ENCODE measurements around the gene NAAA.
"Not testable (repeated sequence)": the region's sequence is repeated elsewhere in the genome, so short reads cannot be mapped to it uniquely, and the experiment has no call there.

The NAAA gene

DNA sequence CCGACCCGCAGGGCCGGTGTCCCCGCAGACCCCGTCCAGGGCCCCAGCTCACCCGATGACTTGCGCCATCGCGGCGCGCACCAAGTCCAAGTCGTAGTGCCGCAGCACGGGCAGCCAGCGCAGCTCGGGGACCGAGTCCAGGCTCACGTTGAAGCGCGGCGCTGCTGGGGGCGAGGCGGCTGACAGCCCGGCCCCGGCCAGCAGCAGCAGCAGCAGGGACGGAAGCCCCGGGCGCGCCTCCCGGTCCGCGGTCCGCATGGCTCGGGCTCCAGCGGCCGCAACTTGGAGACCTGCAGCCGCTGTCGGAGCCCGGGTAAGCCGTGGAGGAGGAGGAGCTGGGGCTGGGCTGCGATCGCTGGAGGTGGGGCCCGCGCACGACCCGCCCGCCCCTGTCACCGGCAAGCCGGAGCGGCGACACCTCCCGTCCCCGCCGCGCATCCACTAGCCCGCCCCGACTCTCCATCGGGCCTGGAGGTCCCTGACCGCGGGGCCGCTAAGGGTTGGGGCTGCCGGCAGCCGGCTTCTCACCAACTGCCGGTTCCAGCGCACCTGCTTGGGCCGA is at the start of gene NAAA:
TSS of gene NAAA (minus strand) at position 322 of the 562 bp plus-strand sequence. CDS start at position 258, 64 bp downstream.
- DNase-seq (ENCODE audit: low read depth) = no peak

DNA sequence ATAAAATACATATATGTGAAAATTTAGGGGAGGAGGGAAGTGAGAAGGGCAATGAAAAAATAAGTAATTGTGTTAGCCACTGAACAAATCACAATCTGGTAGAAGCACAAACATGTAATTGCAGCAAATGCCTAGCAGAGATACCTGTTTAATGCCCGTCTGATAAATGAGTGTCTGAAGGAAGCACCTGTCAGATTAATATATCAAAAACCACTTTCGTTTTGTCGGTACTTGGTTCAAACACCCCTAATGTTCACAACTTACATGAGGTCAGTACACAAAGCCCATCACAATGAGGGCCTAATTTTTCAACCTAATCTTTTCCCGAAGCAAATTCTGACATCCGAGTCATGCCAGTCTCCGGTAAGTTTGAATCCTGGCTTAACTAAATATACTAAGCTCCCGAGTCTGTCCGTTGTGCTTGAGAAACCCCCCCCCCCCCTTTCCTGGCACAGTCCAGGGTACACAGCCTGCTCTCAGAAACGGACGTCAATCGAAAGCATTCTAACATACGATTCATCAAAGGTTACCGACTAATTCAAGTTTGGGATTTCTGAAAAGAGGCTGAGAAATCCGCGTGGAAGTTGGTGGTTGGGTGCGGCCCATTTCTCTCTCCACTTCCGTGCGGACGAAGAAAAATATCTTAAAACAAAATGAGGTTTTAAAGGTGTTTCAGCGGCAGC is 49.2 kb upstream of the NAAA start:
- DNase-seq (ENCODE audit: low read depth) = no peak

DNA sequence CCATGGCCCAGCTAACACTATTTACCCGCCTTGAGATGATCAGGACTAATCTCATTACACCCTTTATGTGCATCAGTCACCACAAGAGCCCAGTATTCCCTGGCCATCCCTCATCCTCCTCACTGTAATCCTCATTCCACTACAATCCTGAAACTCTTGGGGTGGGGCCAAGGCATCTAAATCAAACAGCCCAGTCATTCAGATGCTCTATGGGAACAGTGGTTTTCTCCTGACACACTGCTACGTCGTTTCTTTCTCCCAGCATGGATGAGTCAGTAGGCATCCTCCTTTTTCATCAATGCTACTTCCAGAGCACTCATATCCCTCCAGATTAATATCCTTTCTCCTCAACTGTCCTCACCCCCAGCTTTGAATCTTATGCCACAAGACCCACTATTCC is 44.3 kb upstream of the NAAA start:
- DNase-seq (ENCODE audit: low read depth) = peak; percentile 88

DNA sequence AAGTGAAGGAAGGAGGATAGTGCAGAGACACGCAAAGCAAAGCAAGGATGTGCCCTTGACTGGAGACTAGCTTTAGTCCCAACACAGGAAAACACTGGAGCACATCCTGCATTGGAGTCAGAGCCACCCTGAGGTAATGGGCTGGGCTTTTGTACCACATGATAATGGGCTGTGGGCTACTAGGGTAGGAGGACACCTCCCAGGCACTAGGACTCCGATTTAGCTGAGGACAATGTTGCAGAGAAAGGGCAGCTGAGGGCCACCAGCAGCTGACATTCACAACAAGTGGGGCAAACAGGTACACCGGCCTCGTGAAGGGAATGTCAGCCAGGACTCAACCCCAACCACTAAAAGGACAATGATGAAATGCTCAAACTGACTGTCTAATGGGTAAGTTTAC is 39.8 kb upstream of the NAAA start:
- DNase-seq (ENCODE audit: low read depth) = no peak

DNA sequence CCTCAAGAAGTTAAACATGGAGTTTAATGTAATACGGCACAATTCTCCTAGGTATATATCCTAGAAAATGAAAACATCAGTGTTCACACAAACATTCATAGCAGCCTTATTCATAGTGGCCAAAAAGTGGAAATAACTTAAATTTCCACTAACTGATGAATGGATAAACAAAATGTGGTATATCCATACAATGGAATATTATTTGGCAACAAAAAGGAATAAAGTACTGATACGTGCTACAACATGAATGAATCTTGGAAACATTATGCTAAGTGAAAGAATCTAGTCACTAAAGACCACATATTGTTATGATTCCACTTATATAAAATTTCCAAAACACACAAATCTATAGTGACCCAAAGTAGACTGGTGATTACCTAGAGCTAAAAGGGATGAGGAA is 35.4 kb upstream of the NAAA start:
- no peak for DNase-seq (ENCODE audit: low read depth)

DNA sequence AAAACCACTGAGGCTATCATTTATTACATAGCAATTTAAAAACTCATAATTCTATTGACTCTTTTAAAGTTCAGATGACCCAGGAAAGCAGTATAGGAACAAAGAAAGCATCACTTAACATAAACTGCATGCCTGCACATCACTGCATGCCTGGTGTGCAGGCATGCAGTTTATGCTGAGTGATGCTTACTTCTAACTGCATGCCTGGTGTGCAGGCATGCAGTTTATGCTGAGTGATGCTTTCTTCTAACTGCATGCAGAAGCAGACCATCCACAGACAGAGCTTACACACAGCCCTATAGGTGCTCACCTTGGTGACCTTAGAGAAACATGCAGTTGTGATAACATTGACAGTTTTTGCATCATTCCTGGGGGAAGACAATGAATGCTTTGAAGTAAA is 33.0 kb upstream of the NAAA start:
- no peak for DNase-seq (ENCODE audit: low read depth)

DNA sequence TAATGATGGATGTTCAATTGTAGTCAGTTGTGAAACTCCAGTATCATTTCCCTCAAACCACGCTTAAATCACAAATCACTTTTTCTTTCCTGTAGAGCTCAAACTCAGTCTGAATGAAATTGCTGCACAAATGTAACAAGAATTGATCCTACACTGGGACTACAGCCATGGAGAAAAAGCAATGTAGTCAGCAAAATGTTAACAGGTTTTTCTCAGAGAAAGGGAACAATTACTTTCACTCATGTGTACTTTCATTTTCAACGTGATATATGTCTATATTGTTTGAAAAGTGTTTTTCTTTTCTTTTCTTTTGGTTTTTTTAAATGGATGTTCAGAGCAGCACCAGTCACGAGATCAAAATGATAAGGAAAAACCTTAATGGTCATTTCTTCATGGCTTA is 27.3 kb upstream of the NAAA start:
- DNase-seq (ENCODE audit: low read depth) = no peak

DNA sequence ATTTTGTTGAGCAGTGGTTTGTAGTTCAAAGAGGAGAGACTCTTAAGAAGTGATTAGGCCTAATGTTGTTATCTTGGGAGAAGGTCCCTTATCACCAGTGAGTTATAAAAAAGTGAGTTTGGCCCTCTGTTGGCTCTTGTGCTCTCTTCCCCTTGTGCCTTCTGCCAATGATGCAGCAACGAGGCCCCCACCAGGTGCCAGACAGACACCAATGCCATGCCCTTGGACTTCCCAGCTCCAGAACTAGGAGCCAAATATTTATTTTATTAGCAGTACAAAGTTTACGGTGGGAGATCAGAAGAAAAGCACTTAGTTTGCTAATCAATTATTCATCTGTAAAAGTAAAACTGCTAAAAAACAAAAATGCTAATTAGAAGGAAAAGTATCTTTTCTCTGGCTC is 22.7 kb upstream of the NAAA start:
- DNase-seq (ENCODE audit: low read depth) = no peak

DNA sequence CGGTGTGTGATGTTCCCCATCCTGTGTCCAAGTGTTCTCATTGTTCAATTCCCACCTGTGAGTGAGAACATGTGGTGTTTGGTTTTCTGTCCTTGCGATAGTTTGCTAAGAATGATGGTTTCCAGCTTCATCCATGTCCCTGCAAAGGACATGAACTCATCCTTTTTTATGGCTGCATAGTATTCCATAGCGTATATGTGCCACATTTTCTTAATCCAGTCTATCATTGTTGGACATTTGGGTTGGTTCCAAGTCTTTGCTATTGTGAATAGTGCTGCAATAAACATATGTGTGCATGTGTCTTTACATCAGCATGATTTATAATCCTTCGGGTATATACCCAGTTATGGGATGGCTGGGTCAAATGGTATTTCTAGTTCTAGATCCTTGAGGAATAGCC is 21.3 kb upstream of the NAAA start:
- DNase-seq (ENCODE audit: low read depth) = not testable (repeated sequence)

DNA sequence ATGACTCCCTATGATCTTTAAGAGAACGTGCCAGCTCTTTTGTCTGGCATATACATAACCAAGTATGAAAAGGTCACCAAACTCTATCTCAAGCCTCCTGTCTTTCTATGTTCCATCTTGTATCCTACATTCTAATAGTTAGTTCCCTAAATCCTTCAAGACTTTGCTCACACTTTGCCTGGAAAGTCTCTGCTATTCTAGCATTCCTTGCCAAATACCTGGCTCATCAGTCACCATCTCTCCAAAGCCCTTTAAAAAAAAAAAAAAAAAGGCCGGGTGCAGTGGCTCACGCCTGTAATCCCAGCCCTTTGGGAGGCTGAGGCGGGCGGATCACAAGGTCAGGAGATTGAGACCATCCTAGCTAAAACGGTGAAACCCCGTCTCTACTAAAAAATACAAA is 17.7 kb upstream of the NAAA start:
- DNase-seq (ENCODE audit: low read depth) = not testable (repeated sequence)

DNA sequence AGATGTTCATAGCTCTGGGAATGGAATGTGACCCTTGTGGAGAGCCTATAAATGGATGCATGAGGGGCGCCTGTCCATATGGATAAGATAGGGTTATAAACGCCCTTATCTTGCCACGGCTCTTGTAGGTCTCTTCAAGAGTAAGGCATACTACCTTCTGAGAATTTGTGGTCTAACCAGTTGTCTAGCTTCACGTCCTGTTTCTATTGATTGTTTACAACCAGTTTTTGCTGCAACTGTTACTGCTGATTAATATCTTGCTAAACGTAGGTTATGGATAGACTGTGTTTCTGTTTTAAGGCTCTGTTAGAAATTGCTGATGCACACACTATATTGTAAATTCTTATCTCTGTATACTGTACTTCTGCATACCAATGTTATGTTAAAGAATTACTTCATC is 14.0 kb upstream of the NAAA start:
- DNase-seq (ENCODE audit: low read depth) = not testable (repeated sequence)

DNA sequence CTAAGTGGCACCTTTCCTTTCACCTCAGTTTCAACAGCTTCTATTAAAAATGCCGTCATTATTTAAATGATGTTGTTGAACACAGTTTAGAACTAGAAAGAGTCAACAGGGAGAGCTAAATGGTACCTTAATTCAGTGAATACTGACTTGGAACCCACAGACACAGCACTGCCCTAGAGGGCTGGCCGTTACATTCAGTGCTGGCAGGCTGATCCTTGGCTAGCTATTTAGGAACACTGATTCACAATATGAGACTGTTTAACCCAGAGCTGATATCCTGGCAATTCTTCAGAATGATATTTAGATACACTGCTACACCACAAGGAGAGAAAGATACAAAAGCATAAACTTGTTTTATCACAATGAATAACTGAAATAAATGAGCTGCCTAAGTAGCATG is 12.7 kb upstream of the NAAA start:
- no peak for DNase-seq (ENCODE audit: low read depth)

DNA sequence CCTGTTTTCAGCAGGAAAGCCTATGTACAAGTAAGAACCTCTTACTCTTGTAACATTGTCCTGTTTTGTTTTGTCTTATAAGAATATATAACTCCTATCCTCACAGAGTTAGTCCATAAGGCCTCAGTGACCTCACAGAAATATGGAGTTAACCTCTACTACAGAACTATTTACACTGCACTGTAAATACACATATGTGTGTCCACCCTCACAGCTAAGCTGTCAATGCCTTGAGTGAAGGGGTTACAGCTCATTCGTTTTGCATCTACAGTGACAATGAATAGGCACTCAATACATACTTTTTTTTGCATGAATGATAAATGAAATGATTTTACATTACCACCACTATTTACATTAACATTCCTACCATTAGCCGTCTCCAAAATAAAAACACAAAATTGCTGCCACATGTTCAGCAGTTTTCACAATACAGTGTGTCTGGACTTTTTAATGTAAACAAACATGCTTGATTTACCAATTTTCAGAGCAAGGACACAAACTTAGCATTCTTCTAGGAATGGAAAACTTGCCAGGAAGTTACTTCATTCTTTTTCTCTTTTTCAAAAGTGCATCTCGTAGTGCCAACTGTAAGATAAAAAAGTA is 9.5 kb upstream of the NAAA start:
- no peak for DNase-seq (ENCODE audit: low read depth)

DNA sequence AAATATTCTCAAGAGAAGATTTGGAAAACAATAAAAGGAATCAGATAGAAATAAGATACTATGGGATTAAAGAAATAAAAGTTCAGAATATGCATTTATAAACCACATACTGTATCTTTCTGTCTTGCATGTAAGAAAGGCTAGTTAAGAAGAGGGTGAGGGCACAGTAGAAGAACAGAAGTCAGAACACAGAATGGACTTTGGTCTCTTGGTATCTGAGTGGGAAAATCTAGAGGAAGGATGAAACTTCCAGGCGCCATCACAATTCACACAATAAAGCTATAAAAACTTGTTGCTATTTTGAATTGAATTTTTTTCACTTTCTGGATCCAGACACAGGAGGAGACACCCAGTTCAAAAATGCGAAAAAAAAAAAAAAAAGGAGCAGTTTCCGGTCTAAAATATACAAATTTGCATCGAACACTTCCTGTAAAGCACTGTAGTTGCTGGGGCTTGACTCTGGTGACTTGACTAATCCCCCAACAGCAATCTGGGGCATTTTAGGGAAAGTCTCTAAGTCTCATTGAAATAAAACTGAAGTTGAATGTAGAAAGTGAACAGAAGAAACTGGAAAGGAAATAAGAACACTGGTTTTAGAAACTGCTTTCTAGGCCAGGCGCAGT is 8.1 kb upstream of the NAAA start:
- no peak for DNase-seq (ENCODE audit: low read depth)

DNA sequence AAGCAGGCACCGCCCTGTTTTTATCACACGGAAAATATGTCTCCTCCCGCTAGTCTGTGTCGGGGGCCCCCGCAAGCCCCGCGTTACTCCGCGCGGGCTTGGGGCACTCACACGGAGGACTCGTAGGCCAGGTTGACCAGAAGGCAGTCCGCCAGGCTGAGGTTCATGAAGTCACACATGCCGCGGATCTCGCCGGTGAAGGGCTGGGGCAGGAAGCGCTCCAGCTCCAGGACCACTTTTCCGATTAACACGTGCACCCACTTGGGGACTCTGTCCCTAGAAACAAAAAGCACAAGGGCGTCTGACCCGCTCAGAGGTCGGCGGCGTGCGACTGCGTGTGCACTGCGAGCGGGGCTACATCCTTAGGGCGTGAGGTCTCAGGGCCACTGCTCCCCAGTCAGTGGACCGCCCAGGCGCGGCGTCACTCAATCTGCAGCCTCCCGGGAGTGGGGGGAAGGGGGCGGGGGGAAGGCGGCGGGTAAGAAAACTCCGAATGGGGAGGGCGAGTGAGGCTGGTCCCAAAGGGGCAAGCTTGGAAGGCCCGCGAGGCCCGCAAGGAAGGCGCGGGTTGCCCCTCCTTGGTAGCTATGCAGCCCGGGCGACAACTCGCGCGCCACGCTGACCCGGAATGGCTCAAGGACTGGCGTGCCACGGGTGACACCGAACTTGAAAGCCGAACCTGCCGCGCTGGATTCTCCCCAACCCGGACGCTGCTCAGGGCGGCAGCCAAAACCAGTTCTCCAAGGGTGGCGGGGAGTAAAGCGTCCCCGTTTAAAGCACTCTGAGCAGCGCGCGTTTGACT is 722 bp downstream of the NAAA start:
- DNase-seq (ENCODE audit: low read depth) = peak; percentile 15

DNA sequence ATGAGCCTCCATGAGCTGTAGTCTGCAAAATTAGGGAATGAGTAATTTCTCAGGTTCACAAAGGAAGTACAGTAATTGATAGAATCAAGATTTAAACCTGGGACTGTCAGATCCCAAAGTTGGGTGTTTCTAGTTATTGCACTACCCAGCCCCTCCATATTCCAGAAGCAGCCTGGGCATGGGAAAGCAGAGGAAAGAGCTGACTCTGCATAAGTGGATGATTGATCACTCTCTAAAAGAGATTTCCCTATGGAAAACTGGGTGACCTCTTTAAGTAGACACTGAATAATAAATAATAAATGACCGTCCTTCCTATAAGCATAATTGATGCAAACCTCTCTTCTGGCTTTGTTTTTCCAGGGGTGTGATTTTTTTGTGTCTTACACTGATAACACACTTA is 5.2 kb downstream of the NAAA start:
- no peak for DNase-seq (ENCODE audit: low read depth)

DNA sequence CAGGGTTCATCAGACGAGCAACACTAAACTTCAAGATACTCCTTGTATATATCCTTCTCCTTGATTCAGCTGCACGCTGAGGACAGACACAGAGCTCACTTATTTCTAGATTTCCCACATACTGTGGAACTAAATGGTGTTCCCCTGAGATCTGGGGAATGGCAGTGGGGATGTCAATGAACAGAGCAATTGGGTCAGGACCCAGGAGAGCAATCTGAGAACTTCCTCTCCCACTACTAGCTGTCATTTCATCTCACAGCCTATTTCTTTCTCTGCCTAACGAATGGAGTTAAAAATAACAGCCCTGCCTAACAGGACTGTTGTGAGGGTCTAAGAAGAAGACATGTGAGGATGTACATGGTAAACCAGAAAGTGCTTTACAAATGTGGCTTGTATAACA is 10.7 kb downstream of the NAAA start:
- no peak for DNase-seq (ENCODE audit: low read depth)

DNA sequence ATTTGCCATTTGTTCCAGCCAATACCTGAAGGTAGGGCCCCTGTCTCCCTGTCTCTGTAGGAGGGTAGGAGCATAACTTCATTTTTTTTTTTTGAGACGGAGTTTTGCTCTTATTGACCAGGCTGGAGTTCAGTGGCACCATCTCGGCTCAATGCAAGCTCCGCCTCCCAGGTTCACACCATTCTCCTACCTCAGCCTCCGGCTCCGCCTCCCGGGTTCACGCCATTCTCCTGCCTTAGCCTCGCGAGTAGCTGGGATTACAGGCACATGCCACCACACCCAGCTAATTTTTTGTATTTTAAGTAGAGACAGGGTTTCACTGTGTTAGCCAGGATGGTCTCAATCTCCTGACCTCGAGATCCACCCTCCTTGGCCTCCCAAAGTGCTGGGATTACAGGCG is 15.9 kb downstream of the NAAA start:
- not testable (repeated sequence) for DNase-seq (ENCODE audit: low read depth)

DNA sequence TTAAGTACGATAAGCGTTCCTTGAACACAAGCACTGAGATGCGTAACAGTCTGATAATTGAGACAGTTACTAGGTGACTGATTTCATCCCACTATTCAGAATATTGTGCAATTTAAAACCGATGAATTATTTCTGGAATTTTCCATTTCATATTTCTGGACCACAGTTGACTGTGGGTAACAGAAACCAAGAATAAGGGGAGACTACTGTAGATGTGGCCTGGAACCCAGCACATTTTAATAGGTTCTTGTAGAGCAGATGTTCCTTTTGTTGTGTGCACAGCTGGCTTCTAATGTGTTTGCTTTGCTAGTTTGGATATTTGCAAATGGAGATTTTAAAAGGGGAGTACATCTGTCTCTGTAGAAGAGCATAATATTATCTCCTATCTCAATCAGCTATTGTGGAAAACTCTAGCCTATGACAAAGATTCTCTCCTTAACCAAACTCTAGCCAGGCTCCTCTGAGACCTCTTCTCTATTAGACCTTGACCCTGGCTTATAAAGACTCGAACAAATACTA is 16.4 kb downstream of the NAAA start:
- DNase-seq (ENCODE audit: low read depth) = no peak

DNA sequence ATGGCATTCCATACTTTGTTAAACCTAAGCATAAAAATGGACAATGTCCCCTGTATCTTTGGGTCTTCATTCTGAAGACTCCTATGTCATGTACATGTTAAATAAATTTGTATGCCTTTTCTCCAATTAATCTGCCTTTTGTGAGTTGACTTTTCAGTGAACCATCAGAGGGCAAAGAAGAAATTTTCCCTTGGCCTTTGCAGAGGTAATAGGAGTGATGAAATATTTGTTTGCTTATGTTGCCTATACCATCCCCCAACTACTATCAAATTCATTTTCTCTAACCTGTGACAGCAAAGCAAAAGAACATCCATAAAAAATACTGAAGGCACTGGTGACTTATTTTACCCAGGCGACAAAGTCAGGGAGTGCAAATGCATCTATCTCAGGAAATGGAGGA is 18.2 kb downstream of the NAAA start:
- DNase-seq (ENCODE audit: low read depth) = no peak

DNA sequence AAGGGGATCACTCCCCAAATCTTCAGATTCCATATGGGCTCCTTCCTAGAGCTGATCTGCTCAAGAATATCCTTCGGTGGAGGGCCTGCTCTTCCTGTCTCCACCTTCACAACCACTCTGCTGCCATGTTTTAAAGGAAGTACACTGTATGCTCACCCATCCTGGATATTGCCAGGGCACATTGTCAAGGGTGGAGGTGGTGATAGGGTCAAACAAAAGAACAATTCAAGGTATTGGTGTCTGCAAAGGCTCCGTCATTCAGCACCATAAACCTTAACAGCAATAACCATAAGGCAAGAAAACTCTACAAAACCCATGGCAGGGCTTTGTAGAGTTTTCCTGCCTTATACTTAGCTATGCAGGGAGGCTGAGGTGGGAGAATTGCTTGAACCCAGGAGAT is 18.9 kb downstream of the NAAA start:
- DNase-seq (ENCODE audit: low read depth) = no peak

DNA sequence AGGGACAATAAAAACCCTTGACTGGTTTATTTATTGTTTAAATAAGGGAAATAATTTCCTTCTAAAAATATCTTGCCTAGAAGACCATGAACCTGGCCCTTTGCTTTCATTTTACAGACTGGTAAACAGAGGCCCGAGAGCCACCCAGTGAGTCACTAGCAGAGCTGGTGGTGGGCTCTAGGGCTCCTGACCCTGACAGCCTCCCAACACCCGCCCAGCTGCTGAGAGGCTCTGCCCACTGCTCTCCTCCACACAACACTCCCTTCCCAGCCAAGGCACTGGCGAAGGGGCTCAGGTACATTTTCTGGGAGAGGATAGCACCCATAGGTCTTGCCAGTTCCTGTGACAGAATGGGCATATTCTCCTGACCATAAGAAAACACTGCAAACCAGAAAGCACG is 20.5 kb downstream of the NAAA start:
- DNase-seq (ENCODE audit: low read depth) = no peak

All from GM04503 (cell line).